GM12874 (cell line): ENCODE data around the gene OR2F1.

Source experiments
- CTCF ChIP-seq: IDR thresholded peaks from 2 replicates; pipeline ENCODE4 v1.5.1; 2011; ENCODE audit warnings: low read depth, mild to moderate bottlenecking, control low read depth, low read length, moderate library complexity; ENCODE audit not compliant: insufficient read depth

The OR2F1 gene

GRCh38 chr7:143954544-143954943 is at the start of gene OR2F1:
TSS of gene OR2F1 (plus strand) at chr7:143954844. CDS start at chr7:143959971, 5,127 bp downstream.
- no peak for TF ChIP-seq CTCF

- no peak for TF ChIP-seq CTCF
Observed at GRCh38 chr7:143905509-143905908, 49.1 kb upstream of the OR2F1 start.

- TF ChIP-seq CTCF, result no peak
Observed at GRCh38 chr7:143906151-143906550, 48.5 kb upstream of the OR2F1 start.

GRCh38 chr7:143906895-143907294 is 47.7 kb upstream of the OR2F1 start:
- no peak for TF ChIP-seq CTCF

GRCh38 chr7:143908120-143908519 is 46.5 kb upstream of the OR2F1 start:
- no peak for TF ChIP-seq CTCF

GRCh38 chr7:143909863-143910262 is 44.8 kb upstream of the OR2F1 start:
- TF ChIP-seq CTCF, result no peak

- no peak for TF ChIP-seq CTCF
Observed at GRCh38 chr7:143910473-143911248, 44.0 kb upstream of the OR2F1 start.
